Ishikawa (cell line): ENCODE data around the gene TNFAIP3.

ENCODE experiments used
- CEBPB ChIP-seq: IDR thresholded peaks from 2 replicates; pipeline ENCODE4 v1.6.1; 2012
- CREB1 ChIP-seq: IDR thresholded peaks from 2 replicates; pipeline ENCODE4 v1.6.1; 2012; ENCODE audit warnings: low read depth
- EGR1 ChIP-seq: IDR thresholded peaks from 2 replicates; pipeline ENCODE4 v1.6.1; 2012
- EP300 ChIP-seq: IDR thresholded peaks from 2 replicates; pipeline ENCODE4 v1.6.1; 2012; ENCODE audit warnings: borderline replicate concordance
- FOXM1 ChIP-seq: IDR thresholded peaks from 2 replicates; pipeline ENCODE4 v1.6.1; 2012; ENCODE audit warnings: low read depth, borderline replicate concordance
- MAX ChIP-seq: IDR thresholded peaks from 2 replicates; pipeline ENCODE4 v1.6.1; 2012
- NFIC ChIP-seq: IDR thresholded peaks from 2 replicates; pipeline ENCODE4 v1.6.1; 2012
- RAD21 ChIP-seq: IDR thresholded peaks from 2 replicates; pipeline ENCODE4 v1.6.1; 2012; ENCODE audit warnings: low read depth
- TAF1 ChIP-seq: IDR thresholded peaks from 2 replicates; pipeline ENCODE4 v1.6.1; 2012; ENCODE audit warnings: low read depth, mild to moderate bottlenecking
- TCF12 ChIP-seq: IDR thresholded peaks from 2 replicates; pipeline ENCODE4 v1.6.1; 2012; ENCODE audit warnings: low read depth
- TEAD4 ChIP-seq: IDR thresholded peaks from 2 replicates; pipeline ENCODE4 v1.6.1; 2012
- YY1 ChIP-seq: IDR thresholded peaks from 2 replicates; pipeline ENCODE4 v1.6.1; 2012; ENCODE audit warnings: low read depth
- ZBTB7A ChIP-seq: IDR thresholded peaks from 2 replicates; pipeline ENCODE4 v1.6.1; 2012; ENCODE audit warnings: low read depth
- TF ChIP-seq, protein P1 (sequence below): IDR thresholded peaks from 2 replicates; pipeline ENCODE4 v1.6.1; 2012; ENCODE audit warnings: low read depth, mild to moderate bottlenecking
- TF ChIP-seq, protein P2 (sequence below): IDR thresholded peaks from 2 replicates; pipeline ENCODE4 v1.6.1; 2012

The TNFAIP3 gene

GRCh38 chr6:137896647-137897046 is 29.6 kb downstream of the TNFAIP3 start:
- TF ChIP-seq RAD21 (no peak), ZBTB7A (no peak), TEAD4 (no peak), EGR1 (no peak), YY1 (no peak), CREB1 (no peak), TCF12 (no peak), FOXM1 (no peak), MAX (no peak), TAF1 (no peak), NFIC (no peak), EP300 (no peak), CEBPB (no peak)
- TF ChIP-seq, protein P1, sequence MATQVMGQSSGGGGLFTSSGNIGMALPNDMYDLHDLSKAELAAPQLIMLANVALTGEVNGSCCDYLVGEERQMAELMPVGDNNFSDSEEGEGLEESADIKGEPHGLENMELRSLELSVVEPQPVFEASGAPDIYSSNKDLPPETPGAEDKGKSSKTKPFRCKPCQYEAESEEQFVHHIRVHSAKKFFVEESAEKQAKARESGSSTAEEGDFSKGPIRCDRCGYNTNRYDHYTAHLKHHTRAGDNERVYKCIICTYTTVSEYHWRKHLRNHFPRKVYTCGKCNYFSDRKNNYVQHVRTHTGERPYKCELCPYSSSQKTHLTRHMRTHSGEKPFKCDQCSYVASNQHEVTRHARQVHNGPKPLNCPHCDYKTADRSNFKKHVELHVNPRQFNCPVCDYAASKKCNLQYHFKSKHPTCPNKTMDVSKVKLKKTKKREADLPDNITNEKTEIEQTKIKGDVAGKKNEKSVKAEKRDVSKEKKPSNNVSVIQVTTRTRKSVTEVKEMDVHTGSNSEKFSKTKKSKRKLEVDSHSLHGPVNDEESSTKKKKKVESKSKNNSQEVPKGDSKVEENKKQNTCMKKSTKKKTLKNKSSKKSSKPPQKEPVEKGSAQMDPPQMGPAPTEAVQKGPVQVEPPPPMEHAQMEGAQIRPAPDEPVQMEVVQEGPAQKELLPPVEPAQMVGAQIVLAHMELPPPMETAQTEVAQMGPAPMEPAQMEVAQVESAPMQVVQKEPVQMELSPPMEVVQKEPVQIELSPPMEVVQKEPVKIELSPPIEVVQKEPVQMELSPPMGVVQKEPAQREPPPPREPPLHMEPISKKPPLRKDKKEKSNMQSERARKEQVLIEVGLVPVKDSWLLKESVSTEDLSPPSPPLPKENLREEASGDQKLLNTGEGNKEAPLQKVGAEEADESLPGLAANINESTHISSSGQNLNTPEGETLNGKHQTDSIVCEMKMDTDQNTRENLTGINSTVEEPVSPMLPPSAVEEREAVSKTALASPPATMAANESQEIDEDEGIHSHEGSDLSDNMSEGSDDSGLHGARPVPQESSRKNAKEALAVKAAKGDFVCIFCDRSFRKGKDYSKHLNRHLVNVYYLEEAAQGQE, result no peak
- TF ChIP-seq, protein P2, sequence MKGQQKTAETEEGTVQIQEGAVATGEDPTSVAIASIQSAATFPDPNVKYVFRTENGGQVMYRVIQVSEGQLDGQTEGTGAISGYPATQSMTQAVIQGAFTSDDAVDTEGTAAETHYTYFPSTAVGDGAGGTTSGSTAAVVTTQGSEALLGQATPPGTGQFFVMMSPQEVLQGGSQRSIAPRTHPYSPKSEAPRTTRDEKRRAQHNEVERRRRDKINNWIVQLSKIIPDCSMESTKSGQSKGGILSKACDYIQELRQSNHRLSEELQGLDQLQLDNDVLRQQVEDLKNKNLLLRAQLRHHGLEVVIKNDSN, result no peak

GRCh38 chr6:137900815-137901214 is 33.8 kb downstream of the TNFAIP3 start:
- TF ChIP-seq TAF1, result no peak
- TF ChIP-seq RAD21, result no peak
- no peak for TF ChIP-seq CREB1
- TF ChIP-seq TEAD4, result no peak
- TF ChIP-seq, protein P1, result no peak
- no peak for TF ChIP-seq CEBPB
- no peak for TF ChIP-seq EGR1
- no peak for TF ChIP-seq YY1

- TF ChIP-seq YY1, result no peak
- no peak for TF ChIP-seq FOXM1
- no peak for TF ChIP-seq MAX
- TF ChIP-seq EP300, result no peak
- TF ChIP-seq, protein P1, result no peak
- TF ChIP-seq ZBTB7A, result no peak
- no peak for TF ChIP-seq NFIC
- no peak for TF ChIP-seq TEAD4
- TF ChIP-seq CREB1, result no peak
- no peak for TF ChIP-seq EGR1
These were observed 34.4 kb downstream of the TNFAIP3 start for GRCh38 chr6:137901454-137901853.

DNA sequence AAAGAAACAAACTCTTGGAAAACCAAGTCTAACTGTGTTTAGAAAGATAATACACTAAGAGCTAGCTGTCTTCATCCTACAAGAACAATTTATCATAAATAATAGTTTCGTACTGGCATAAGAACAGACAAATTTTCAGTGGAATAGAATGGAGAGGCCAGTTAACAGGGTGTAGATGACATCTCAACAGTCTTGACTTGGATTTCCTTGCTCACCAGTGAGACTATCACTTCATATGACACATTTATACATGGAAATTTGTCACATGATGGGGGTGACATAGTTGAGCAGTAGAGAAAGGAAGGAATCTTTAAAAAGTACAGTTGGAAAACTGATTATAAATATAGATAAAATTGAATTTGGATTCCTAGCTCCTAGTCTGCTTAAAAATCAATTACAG is 35.6 kb downstream of the TNFAIP3 start:
- TF ChIP-seq, protein P2, result no peak
- TF ChIP-seq FOXM1 (no peak), EGR1 (no peak), RAD21 (no peak), TEAD4 (no peak), TCF12 (no peak), CREB1 (no peak), YY1 (no peak), EP300 (no peak), TAF1 (no peak), CEBPB (no peak), ZBTB7A (no peak), NFIC (no peak)
- TF ChIP-seq, protein P1, result no peak
